GM21619 (cell line): ENCODE measurements around the gene SEL1L3.

Experiments
- ATAC-seq: cut with Tn5 transposase; IDR thresholded peaks from one replicate; pipeline ENCODE4 v1.9.1; 2021; ENCODE audit not compliant: unreplicated experiment

The SEL1L3 gene

DNA sequence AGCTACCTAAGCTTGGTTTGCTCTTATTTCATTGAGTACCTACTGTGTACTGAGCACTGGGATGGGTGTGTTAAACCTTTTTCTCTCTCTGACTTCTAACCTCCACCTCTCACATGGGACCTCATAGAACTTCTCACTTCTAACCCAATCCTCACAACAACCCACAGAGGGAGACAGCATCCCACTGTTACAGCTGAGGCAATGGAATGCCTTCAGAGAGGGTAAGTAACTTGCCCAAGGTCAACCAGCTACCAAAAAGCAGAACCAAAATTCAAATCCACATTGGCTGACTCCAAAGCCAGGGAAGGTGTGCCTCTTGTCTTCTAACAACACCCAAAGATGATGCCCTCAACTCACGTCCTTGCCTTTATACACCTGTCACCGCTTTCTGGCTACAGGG, 5.4 kb downstream of the SEL1L3 start:
- no peak for ATAC-seq

DNA sequence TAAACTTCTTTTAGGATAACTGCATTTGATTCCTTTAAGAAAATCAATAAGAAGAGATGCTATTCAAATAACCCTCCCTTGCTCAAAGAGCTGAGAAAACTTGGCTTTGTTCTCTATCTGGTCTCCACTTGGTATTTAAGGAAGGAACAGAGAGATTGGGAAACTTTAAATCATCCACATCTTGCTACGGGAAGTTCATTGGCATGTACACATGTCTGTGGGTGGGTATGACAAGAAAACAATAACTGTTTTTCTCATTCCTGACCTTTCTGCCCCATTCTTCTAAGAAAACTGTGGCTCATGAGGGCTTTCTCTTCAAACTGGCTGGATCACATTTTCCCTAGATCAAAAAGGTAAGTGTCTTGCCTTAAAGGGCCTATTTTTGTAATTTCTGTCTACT, 6.0 kb downstream of the SEL1L3 start:
- no peak for ATAC-seq

DNA sequence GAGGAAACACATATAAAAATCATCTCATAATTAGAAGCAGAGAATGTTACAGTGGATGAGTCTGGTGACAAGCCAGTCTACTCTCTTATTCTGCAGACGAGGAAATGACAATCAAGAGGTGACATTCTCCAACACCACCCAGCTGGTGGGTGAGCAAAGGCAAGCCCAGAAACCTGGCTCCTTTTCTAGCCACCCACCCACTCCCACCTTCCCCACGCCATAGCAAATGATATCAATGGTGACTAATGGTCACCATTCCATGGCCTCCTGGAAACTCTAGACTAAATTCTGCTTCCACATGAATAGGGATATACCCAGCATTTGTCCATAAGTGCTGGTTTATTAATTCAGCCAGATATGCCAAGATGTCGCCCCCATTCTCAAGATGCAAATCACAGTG, 10.7 kb downstream of the SEL1L3 start:
- ATAC-seq = no peak

DNA sequence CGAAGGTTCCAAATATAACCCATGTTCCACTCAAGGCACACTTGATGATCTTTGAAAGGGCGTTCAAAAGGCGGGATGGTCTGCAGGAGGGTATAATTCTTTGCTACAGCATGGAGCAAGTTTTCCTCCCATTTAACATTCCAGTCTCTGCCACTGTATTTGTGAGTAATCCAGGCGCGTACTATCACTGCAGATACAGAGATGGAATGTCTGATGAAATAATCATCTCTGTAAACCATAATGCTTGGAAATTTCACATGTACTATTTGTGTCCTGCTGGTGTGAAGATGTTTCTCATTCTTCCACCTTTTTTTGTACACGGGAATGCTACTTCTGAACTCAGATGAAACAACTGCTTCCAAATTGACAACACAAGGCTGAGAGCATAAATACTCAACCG, 15.5 kb downstream of the SEL1L3 start:
- no peak for ATAC-seq

DNA sequence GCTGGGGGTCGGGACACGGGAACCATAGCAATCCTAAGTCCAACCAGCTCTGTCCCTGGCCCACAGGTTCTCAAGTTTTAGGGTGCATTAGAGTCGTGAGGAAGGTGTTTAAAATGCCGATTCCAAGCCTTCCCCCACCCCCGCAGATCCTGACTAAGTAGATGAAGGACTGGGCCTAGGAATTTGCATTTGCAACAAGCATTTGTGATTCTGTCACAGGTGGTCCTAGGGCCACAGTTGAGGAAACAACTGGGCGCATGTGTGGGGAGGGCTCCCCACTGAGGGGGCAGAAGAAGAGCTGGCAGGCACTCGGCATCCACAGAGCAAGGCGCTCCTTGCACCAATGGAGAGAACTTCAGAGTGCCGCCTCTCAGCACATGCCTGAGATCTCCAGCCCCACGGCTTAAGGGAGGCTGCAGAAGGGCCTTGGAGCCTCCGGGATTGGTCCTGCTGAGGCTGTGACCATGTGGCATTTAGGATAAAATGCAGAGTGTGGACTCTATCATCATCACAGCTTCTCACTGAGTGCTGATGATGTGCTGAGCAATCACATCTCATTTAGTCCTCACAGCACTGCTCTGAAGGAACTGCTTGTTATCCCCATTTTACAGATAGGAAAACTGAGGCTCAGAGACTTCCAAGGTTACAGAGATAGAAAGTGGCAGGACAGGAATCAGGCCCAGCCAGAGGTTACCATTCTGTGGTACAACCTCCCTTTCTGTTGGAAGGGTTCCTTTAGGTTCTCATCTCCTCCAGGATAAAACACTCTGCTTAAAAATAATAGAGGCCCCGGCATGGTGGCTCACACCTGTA, 16.7 kb downstream of the SEL1L3 start:
- ATAC-seq = no peak

DNA sequence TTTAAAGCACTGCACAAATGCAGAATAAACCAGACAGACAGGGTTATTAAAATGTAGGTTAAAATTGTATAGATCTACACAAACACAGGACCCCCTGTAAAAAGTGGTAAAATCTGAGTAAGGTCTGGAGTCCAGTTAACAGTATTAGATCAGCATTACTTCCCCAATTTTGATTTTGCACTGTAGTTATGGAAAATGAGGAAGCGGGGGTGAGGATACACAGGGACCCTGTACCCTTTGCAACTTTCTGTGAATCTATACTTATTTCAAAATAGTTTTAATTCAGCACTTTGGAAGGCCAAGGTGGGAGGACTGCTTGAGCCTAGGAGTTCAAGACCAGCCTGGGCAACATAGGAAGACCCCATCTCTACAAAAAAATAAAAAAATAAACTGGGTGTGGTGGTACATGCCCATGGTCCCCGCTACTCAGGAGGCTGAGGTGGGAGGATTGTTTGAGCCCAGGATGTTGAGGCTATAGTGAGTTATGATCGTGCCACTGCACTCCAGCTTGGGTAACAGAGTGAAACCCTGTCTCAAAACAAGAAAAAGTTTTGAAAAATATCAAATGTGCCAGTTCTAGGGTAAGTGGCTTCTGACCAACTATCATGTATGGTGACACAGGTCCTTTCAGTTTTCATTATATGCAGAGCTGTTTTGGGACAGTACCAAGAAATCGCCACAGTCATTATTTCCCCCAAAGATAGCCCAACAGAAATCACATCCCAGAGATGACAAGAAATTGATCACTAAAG, 17.7 kb downstream of the SEL1L3 start:
- no peak for ATAC-seq

DNA sequence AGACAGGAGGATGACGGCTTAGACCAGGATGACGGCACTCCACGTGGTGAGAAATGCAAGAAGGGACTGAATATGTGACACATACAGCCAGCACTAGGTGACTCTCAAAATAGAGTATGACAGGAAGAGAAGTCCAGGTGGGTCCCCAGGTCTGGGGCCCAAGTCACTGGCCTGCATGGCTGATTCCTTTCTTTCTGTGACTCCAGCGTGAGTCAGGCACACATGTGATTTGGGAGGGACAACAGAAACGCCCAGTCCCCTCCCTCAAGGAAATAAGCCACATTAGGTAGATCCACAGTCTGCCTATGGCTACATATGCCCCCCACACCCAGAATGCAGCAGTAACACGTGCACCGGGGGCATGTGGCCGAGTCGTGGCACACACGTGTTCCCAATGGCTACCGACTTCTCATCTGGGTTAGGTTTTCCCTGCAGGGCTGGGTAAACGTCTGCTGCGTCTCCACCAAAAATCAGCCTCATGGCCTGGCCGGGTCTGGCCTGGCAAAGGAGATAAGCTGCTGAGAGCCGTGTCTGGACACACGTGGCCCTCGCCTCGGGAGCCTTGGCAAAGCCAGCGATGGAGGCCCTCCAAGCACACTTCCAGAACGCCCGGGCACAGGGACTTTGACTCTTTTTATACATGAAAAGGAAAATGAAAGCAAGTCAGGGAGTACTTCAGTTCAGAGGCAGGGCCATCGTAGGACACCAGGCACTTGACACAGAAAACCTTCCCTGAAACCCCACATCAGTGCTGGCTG, 19.3 kb downstream of the SEL1L3 start:
- peak; percentile 45 for ATAC-seq

DNA sequence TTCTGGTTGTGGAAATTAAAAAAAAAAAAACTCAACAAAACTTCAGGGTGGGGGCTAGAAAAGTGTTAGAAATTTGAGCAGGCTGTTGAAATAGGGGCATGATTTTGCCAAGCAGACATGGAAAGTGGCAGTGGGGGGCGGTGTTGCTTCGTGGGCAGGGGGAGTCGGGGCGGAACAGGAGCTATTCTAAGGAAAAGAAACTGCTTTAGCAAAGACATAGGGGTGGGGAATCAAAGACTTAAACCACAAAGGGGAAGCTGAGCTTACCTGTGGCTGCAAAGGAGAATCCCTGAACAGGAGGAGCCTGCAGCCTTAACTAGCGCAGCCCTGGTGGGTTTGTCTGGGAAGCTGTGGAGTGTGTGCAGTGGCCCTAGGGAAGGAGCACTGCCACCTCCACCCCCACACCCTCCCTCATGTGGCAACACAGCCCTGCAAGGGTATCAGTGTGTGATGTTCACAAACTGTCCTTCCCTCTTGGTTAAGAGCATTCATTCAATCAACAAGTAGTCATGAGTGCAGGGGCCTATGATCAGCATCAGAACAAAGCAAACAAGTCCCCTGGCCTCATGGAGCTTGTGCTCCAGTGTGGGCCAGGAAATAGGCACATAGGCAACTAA, 20.5 kb downstream of the SEL1L3 start:
- peak; percentile 64 for ATAC-seq

DNA sequence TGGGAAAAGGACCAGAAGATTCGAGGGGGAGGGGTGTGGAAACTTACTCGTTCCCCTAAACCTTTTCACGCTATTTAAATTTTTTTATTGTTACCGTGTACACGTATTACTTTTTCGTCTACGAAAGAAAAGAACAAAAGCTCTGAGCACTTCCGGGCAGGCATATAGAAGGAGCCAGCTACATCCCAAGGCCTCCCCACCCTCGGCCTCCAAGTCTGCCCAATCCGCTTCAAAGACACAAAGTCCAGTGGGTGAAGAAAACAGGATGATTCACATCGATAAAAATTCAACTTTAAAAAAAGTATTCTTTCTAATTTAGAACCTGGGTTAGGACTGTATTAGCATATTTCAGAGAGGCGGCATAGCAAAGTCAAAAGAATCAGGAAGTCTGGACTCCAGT, 23.1 kb downstream of the SEL1L3 start:
- no peak for ATAC-seq

DNA sequence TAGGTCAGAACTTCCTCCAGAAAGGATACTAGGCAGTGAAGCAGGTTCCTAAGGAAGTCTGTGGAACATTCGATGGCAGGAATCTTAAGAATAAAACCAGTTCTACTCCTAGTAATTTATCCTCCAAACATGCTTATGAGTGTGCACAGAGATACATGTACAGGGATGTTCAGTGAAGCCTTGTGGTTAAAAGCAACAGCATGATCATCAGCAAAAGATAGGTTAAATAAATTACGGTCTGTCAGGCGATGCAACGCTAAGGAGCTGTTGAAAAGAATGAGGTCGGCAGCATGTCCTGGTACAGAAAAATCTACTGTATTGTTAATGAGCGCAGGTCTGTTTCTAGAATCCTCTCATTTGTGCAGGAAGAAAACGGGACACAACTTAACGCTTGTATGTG, 23.6 kb downstream of the SEL1L3 start:
- ATAC-seq = no peak

DNA sequence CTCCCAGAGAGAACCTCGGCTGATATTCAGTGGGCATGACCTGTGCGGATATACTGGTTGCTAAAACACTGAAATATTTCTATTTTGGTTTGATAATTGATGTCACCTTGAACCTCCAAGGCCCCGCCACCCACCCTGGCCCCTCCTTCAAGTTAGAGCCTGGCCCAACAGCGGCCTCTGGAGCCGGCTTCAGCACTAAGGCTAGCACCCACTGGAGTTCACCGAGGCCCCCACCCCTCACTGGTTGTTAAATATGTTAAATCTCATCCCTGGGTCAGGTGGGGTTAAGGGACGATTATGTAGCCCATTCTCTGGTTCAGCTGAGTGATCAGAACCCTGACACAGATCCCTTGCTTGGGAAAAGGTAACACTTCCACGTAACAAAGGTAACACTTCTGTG, 24.3 kb downstream of the SEL1L3 start:
- no peak for ATAC-seq

DNA sequence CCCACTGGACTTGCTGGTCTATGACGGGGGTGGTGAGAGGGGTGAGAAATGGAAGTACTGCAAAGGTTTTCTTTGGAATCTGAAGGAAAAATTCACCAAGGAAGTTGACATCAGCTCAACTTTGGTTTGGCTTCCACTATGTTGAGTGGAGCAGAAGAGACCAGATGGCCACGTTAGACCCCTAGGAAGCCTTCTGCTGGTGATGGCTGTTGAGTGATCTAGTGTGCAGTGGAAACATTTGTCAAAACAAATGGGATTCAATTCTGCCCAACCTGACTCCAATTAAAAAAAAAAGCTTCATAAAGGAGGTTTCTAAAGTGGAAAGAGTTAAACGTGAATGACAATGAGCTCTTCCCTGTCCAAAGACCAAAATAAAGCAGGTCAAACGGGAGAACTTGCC, 25.7 kb downstream of the SEL1L3 start:
- no peak for ATAC-seq

DNA sequence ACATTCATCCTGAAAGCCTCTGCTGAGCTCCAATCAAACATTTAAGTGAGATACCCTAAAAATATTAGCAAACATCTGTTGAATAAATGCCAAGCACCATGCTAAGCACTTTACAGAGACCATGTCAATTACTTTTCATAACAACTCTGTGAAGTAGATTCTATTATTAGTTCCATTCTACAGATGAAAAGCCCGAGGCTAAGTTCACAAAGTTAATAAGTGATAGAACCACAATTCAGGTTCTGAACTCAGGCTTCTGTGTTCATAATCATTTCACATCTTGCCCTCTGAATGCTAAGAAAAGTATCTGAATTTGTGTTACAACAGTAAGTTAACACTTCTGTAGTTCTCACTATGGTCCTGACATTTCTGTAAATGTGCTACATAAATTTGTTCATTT, 27.4 kb downstream of the SEL1L3 start:
- ATAC-seq = peak; percentile 75

DNA sequence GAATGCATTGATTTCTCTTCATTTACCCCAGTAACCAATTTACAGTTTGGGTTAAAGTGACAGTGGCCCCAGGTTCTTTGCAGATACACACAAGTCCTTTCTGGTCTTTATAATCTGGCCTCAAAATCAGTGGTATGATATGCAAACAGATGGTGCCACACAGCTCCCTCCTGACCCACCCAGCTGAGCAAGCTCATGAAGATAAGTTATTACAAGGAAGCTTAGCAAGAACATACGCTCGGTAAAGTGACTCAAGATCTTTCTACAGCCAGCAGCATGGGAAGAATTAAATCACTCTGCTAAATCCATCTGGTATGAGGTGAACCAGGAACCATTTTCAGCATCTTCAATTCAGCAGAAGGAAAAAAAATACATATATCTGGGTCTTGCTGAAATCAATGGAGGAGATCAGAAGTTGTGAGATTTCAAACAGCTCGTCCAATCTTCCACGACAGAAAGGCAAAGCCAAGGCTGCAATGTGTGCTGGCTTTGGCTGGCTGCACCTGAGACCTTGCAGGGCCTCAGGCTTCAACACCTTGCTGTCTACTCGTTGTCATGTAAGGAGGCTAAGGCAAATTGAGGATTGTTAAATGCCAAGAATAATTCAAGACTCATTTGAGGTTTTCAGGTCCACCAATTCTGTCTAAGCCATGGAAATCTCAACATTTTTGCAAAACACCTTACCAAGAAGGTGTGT, 28.2 kb downstream of the SEL1L3 start:
- ATAC-seq = no peak

DNA sequence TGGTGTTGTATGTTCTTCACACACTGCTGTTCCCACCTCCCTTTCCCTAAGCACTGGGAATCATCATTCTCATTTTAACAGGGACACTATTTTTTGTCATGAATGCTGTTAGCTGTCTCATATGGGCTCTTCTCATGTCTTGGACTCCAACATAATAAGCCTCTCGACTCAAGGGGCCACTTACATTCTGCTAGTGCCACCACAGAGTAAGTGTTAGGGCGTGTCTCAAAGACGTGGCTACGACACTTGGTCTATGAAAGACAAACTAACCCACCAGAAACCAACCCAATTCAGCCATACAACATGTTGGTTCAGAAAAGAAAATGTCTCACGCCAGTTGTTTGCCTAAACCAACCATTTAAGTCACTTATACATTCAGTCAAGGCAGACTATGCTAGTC, 32.2 kb downstream of the SEL1L3 start:
- ATAC-seq = no peak

DNA sequence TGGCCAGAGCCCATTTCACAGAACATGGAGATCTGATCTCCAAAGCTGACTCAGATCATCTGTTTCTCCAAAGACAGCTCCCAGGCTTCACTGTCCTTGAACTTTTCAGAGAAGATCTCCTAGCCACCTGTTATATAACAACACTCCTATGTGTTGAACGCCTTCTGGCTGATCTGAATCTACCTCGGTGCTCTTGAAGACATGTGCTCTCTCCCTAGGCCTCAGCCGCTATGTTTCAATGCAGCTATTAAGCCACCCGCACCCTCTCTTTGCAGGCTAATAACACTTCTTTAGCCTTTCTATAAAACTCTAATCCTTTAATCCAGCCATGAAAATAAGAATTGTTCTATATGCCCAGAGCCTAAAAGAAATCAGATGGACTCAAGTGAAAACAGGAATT, 34.9 kb downstream of the SEL1L3 start:
- ATAC-seq = no peak

DNA sequence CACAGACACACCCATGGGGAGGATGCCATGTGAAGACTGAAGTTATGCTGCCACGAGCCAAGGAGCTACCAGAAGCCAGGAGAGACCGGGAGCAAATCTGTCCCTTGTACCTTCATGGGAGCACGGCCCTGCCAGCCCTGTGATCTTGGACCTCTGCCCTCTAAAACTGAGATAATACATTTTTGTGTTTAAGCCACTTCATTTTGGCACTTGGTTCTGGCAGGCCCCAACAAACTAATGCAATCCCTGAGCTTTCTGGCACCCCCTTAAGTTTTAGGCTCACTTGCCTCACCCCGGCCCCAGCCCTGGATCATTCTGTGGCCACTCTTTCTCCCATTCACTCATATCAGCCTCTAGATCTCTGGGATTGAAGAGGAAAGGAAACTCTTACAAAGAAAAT, 35.4 kb downstream of the SEL1L3 start:
- no peak for ATAC-seq

DNA sequence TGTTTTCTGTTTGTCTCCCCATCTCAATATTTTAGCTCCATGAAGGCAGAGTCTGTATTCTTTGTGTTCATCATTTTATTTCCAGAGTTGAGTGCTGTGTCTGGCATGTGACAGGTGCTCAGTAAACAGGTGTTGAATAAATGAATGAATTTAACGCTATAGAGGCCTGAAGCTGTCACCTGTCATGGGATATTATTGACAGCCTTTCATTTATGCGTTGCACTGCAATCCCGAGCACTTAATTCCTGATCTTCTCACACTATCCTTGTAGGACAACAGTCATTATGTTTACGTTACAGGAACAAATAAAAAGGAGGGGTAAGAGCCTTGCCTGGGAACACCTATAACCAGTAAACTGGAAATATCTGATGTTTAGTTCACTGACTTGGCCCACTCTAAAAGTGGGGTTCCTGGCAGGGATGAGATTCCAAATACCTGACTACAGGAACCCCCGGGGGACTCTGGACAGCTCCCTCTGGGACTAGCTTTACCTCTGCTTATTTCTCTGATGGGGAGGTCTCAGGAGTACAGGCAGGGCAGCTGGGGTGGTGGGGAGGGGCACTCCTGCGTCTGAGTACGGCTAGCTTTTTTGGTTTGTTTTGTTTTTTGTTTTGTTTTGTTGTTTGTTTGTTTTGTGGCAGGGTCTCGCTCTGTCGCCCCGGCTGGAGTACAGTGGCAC, 36.6 kb downstream of the SEL1L3 start:
- ATAC-seq = no peak

DNA sequence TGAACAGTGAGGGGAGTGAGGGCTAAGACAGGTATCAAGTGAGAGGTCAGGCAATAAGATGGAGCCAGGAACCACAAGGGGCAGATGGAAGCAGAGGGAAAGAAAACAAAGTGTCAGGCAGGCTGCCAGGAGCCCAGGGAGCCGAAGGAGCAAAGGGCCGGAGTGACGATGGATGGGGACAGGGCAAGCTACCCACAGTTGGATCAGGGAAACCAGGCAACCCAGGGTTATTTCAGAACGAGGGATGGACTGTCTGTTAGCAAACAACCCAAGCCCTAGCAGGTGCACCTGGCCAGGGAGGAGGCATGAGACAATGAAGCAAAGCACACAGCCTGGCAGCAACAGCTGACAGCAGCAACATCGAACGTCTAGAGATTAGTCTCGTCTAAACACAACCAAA, 39.2 kb downstream of the SEL1L3 start:
- ATAC-seq = no peak

DNA sequence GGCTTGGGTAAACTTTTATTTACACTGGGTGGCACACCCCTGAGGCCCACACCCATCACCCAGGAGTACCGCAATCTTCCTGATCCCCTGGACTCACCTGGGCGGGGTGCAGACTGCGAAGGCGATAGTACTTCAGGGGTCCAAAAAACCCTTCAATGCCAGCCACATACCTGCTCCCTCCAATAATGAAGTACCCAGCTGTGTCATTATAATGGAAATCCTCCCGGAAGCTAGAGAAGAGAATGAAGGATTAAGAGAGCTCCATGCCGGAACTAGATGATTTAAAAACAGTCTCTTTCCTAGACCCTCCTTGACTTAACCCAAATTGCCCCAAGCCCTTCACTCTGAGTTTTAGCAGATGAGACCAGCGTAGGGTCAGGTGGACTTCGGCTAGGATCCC, 40.9 kb downstream of the SEL1L3 start:
- no peak for ATAC-seq
